SK-N-SH treated with all-trans-retinoic acid at 6 μM for 48 hours (cell line): ENCODE data around the gene VIM.

ENCODE experiments used
- ATAC-seq: fragments of 200-7000 bp; cut with Tn5 transposase; 3 replicates; pipeline ENCODE4 v1.9.1; 2020; ENCODE audit warnings: mild to moderate bottlenecking, moderate library complexity
- ARNTL ChIP-seq: fragments of 450-650 bp; formaldehyde crosslinking; IDR thresholded peaks from 2 replicates; pipeline ENCODE4 v1.5.0; 2020; ENCODE audit warnings: low read depth, mild to moderate bottlenecking, moderate library complexity, borderline replicate concordance
- CSDC2 ChIP-seq: fragments of 250-450 bp; sonication (Bioruptor Pico); IDR thresholded peaks from 2 replicates; pipeline ENCODE4 v1.5.0; 2020; ENCODE audit warnings: mild to moderate bottlenecking, moderate library complexity
- GLIS3 ChIP-seq: fragments of 250-450 bp; sonication (Bioruptor Pico); IDR thresholded peaks from 2 replicates; pipeline ENCODE4 v1.5.0; 2020; ENCODE audit warnings: mild to moderate bottlenecking, moderate library complexity
- ISL1 ChIP-seq: fragments of 250-450 bp; sonication (Bioruptor Pico); IDR thresholded peaks from 2 replicates; pipeline ENCODE4 v2.1.2; 2022; ENCODE audit warnings: mild to moderate bottlenecking, moderate library complexity
- OSR1 ChIP-seq: fragments of 250-450 bp; sonication (Bioruptor Pico); IDR thresholded peaks from 2 replicates; pipeline ENCODE4 v1.8.0; 2022; ENCODE audit warnings: moderate library complexity, mild to moderate bottlenecking, inconsistent platforms
- PPARA ChIP-seq: fragments of 250-450 bp; sonication (Bioruptor Pico); IDR thresholded peaks from 2 replicates; pipeline ENCODE4 v1.5.0; 2020; ENCODE audit warnings: mild to moderate bottlenecking, borderline replicate concordance
- RARB ChIP-seq: fragments of 250-450 bp; sonication (Bioruptor Pico); IDR thresholded peaks from 2 replicates; pipeline ENCODE4 v1.8.0; 2021; ENCODE audit warnings: mild to moderate bottlenecking, moderate library complexity
- SNAI2 ChIP-seq: fragments of 250-450 bp; sonication (Bioruptor Pico); IDR thresholded peaks from 2 replicates; pipeline ENCODE4 v1.5.0; 2020; ENCODE audit warnings: mild to moderate bottlenecking, moderate library complexity
- TCF4 ChIP-seq: fragments of 250-450 bp; sonication (Bioruptor Pico); IDR thresholded peaks from 2 replicates; pipeline ENCODE4 v1.8.0; 2021; ENCODE audit warnings: mild to moderate bottlenecking, moderate library complexity, borderline replicate concordance
- TOX ChIP-seq: fragments of 250-450 bp; sonication (Bioruptor Pico); IDR thresholded peaks from 2 replicates; pipeline ENCODE4 v1.8.0; 2021; ENCODE audit warnings: mild to moderate bottlenecking, moderate library complexity, borderline replicate concordance
- ZC3H10 ChIP-seq: fragments of 250-450 bp; sonication (Bioruptor Pico); IDR thresholded peaks from 2 replicates; pipeline ENCODE4 v1.5.1; 2021; ENCODE audit warnings: mild to moderate bottlenecking, moderate library complexity
- ZFP3 ChIP-seq: fragments of 250-450 bp; sonication (Bioruptor Pico); IDR thresholded peaks from 2 replicates; pipeline ENCODE4 v1.5.0; 2020; ENCODE audit warnings: mild to moderate bottlenecking, moderate library complexity
- ZFP30 ChIP-seq: fragments of 450-650 bp; formaldehyde crosslinking; IDR thresholded peaks from 2 replicates; pipeline ENCODE4 v1.5.0; 2022; ENCODE audit warnings: mild to moderate bottlenecking, moderate library complexity
- ZNF565 ChIP-seq: fragments of 450-650 bp; formaldehyde crosslinking; conservative IDR thresholded peaks from 2 replicates; pipeline ENCODE4 v1.5.0; 2020; ENCODE audit warnings: low read depth, mild to moderate bottlenecking, moderate library complexity
- ZNF70 ChIP-seq: fragments of 450-650 bp; formaldehyde crosslinking; IDR thresholded peaks from 2 replicates; pipeline ENCODE4 v1.5.0; 2020; ENCODE audit warnings: mild to moderate bottlenecking, moderate library complexity
- ZNF8 ChIP-seq: fragments of 450-650 bp; formaldehyde crosslinking; IDR thresholded peaks from 2 replicates; pipeline ENCODE4 v1.5.0; 2020; ENCODE audit warnings: mild to moderate bottlenecking, moderate library complexity
- TF ChIP-seq, protein P1 (sequence below): fragments of 250-450 bp; sonication (Bioruptor Pico); IDR thresholded peaks from 2 replicates; pipeline ENCODE4 v1.5.1; 2020; ENCODE audit warnings: low read depth, mild to moderate bottlenecking, moderate library complexity
- TF ChIP-seq, protein P2 (sequence below): fragments of 250-450 bp; sonication (Bioruptor Pico); IDR thresholded peaks from 2 replicates; pipeline ENCODE4 v1.8.0; 2020; ENCODE audit warnings: mild to moderate bottlenecking, moderate library complexity, borderline replicate concordance
- TF ChIP-seq, protein P3 (sequence below): fragments of 250-450 bp; sonication (Bioruptor Pico); IDR thresholded peaks from 2 replicates; pipeline ENCODE4 v1.5.1; 2021; ENCODE audit warnings: mild to moderate bottlenecking, moderate library complexity
- TF ChIP-seq, protein P4 (sequence below): fragments of 250-450 bp; sonication (Bioruptor Pico); IDR thresholded peaks from 2 replicates; pipeline ENCODE4 v1.5.0; 2020; ENCODE audit warnings: mild to moderate bottlenecking, moderate library complexity
- TF ChIP-seq, protein P5 (sequence below): fragments of 250-450 bp; sonication (Bioruptor Pico); IDR thresholded peaks from 2 replicates; pipeline ENCODE4 v1.8.0; 2021; ENCODE audit warnings: low read depth, mild to moderate bottlenecking, moderate library complexity, borderline replicate concordance

Gene VIM

DNA sequence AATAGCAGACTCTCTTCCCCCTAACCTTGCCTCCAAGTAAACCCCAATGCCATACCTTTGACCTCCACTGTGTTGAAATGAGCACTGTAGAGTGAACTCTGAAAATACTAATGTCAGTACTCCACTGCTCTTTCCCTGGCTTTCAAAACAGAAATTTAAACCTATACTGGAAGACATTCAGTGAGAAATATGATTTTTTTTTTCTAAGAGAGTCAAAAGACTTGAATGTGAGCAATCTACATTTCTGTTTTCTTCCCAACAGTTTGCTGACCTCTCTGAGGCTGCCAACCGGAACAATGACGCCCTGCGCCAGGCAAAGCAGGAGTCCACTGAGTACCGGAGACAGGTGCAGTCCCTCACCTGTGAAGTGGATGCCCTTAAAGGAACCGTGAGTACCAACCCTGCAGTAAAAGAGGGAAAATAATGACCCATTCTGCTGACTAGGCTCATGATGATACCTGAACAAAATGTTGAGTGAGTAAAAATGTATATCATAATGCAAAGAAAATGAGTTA lies 6.4 kb downstream of the VIM start (continued):
- TF ChIP-seq, protein P1, sequence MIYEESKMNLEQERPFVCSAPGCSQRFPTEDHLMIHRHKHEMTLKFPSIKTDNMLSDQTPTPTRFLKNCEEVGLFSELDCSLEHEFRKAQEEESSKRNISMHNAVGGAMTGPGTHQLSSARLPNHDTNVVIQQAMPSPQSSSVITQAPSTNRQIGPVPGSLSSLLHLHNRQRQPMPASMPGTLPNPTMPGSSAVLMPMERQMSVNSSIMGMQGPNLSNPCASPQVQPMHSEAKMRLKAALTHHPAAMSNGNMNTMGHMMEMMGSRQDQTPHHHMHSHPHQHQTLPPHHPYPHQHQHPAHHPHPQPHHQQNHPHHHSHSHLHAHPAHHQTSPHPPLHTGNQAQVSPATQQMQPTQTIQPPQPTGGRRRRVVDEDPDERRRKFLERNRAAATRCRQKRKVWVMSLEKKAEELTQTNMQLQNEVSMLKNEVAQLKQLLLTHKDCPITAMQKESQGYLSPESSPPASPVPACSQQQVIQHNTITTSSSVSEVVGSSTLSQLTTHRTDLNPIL (CRISPR knock-in tag) = no peak
- TF ChIP-seq ZNF8 (no peak), CSDC2 (no peak), ARNTL (CRISPR knock-in tag) (no peak), TCF4 (CRISPR knock-in tag) (no peak), OSR1 (no peak), PPARA (no peak), GLIS3 (CRISPR knock-in tag) (no peak), RARB (CRISPR knock-in tag) (no peak)
- TF ChIP-seq, protein P2, sequence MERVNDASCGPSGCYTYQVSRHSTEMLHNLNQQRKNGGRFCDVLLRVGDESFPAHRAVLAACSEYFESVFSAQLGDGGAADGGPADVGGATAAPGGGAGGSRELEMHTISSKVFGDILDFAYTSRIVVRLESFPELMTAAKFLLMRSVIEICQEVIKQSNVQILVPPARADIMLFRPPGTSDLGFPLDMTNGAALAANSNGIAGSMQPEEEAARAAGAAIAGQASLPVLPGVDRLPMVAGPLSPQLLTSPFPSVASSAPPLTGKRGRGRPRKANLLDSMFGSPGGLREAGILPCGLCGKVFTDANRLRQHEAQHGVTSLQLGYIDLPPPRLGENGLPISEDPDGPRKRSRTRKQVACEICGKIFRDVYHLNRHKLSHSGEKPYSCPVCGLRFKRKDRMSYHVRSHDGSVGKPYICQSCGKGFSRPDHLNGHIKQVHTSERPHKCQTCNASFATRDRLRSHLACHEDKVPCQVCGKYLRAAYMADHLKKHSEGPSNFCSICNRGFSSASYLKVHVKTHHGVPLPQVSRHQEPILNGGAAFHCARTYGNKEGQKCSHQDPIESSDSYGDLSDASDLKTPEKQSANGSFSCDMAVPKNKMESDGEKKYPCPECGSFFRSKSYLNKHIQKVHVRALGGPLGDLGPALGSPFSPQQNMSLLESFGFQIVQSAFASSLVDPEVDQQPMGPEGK (CRISPR knock-in tag) = no peak
- TF ChIP-seq, all 23 proteins: peak for 0

DNA sequence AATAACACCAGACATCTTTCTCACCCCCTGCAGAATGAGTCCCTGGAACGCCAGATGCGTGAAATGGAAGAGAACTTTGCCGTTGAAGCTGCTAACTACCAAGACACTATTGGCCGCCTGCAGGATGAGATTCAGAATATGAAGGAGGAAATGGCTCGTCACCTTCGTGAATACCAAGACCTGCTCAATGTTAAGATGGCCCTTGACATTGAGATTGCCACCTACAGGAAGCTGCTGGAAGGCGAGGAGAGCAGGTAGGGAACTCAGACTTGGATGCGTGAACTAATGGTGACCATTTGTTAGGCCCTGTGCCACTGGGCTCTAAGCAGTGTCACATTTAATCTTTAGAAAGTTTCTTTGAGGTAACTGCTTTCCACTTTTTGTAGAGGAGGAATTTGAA lies 7.1 kb downstream of the VIM start:
- no peak for TF ChIP-seq ZNF565 (CRISPR knock-in tag)
- TF ChIP-seq ZFP30 (CRISPR knock-in tag) = no peak
- no peak for TF ChIP-seq TCF4 (CRISPR knock-in tag)
- TF ChIP-seq, protein P3, sequence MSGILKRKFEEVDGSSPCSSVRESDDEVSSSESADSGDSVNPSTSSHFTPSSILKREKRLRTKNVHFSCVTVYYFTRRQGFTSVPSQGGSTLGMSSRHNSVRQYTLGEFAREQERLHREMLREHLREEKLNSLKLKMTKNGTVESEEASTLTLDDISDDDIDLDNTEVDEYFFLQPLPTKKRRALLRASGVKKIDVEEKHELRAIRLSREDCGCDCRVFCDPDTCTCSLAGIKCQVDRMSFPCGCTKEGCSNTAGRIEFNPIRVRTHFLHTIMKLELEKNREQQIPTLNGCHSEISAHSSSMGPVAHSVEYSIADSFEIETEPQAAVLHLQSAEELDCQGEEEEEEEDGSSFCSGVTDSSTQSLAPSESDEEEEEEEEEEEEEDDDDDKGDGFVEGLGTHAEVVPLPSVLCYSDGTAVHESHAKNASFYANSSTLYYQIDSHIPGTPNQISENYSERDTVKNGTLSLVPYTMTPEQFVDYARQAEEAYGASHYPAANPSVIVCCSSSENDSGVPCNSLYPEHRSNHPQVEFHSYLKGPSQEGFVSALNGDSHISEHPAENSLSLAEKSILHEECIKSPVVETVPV = 0 out of 2 replicates have a peak, but pooled peaks have one; percentile 14
- TF ChIP-seq ZC3H10 = no peak
- ATAC-seq = no peak

DNA sequence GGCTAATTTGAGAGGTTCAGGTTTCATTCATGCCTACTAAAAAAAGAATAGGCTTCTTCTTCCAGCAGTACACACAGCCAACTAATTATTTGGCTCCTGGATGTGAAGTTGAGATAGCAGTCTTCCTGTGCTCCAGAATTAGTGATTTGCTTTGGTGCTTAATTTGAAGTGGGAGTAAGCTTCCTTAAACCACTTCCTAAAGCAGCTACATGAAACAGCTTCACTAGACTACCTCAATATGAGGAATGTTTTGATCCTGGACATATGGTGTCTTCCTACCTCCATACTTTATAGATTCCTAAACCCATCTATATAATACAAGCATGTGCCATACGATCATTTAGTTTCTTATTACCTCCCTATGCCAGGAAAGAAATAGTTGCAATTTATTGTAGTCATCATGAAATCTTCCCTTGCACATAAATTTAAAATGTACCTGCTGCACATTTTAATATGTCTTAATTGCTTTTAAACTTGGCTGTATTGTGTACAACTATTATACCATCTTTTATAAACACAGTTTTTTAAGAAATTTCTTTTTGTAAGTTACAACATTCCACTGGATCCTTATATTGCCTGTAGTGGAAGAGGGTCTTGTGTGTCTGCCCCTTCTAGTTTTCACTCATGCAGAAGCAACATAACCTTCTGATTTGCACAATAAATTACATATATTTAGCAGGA lies 8.6 kb downstream of the VIM start:
- no peak for ATAC-seq
- 0 out of 2 replicates have a peak, but pooled peaks have one; percentile 3 for TF ChIP-seq TOX (CRISPR knock-in tag)
- TF ChIP-seq TCF4 (CRISPR knock-in tag) = no peak

DNA sequence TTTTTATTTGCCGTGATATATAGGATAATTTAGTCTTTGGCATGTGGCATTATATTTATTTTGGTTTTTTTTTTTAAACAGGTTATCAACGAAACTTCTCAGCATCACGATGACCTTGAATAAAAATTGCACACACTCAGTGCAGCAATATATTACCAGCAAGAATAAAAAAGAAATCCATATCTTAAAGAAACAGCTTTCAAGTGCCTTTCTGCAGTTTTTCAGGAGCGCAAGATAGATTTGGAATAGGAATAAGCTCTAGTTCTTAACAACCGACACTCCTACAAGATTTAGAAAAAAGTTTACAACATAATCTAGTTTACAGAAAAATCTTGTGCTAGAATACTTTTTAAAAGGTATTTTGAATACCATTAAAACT lies 9.1 kb downstream of the VIM start:
- TF ChIP-seq, protein P3 = no peak
- TF ChIP-seq ZFP3 (CRISPR knock-in tag) (no peak), CSDC2 (no peak), ZNF70 (CRISPR knock-in tag) (no peak), RARB (CRISPR knock-in tag) (no peak), ZNF565 (CRISPR knock-in tag) (no peak), ZC3H10 (no peak)
- no peak for ATAC-seq

DNA sequence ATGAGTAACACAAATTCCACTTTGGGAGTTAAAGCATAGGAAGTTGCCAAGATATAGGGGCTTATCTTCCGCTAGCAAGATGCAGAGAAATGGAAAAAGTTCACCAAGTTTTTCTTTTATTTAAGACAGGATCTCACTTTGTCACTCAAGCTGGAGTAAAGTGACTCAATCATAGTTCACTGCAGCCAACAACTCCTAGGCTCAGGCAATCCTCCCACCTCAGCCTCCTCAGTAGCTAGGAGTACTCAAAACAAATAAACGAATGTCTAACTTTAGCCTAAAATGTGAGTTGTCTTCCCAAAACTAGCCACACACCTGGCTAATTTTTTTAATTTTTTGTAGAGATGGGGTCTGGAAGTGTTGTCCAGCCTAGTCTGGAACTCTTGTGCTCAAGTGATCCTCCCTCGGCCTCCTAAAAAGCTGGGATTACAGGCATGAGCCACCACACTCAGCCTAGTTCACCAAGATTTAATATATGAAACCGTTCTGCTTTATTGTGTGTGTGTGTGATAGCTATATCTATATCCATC lies 9.9 kb downstream of the VIM start:
- peak; percentile 4 for ATAC-seq
- TF ChIP-seq SNAI2 (CRISPR knock-in tag) = no peak
- TF ChIP-seq TOX (CRISPR knock-in tag) = no peak
- no peak for TF ChIP-seq TCF4 (CRISPR knock-in tag)
- no peak for TF ChIP-seq ZNF70 (CRISPR knock-in tag)
- TF ChIP-seq GLIS3 (CRISPR knock-in tag) = peak; percentile 91
- TF ChIP-seq, protein P4, sequence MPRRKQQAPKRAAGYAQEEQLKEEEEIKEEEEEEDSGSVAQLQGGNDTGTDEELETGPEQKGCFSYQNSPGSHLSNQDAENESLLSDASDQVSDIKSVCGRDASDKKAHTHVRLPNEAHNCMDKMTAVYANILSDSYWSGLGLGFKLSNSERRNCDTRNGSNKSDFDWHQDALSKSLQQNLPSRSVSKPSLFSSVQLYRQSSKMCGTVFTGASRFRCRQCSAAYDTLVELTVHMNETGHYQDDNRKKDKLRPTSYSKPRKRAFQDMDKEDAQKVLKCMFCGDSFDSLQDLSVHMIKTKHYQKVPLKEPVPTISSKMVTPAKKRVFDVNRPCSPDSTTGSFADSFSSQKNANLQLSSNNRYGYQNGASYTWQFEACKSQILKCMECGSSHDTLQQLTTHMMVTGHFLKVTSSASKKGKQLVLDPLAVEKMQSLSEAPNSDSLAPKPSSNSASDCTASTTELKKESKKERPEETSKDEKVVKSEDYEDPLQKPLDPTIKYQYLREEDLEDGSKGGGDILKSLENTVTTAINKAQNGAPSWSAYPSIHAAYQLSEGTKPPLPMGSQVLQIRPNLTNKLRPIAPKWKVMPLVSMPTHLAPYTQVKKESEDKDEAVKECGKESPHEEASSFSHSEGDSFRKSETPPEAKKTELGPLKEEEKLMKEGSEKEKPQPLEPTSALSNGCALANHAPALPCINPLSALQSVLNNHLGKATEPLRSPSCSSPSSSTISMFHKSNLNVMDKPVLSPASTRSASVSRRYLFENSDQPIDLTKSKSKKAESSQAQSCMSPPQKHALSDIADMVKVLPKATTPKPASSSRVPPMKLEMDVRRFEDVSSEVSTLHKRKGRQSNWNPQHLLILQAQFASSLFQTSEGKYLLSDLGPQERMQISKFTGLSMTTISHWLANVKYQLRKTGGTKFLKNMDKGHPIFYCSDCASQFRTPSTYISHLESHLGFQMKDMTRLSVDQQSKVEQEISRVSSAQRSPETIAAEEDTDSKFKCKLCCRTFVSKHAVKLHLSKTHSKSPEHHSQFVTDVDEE = no peak
- TF ChIP-seq ISL1 (CRISPR knock-in tag) = no peak
- TF ChIP-seq ZFP30 (CRISPR knock-in tag) = 0 out of 2 replicates have a peak, but pooled peaks have one; percentile 1
- TF ChIP-seq, protein P5, sequence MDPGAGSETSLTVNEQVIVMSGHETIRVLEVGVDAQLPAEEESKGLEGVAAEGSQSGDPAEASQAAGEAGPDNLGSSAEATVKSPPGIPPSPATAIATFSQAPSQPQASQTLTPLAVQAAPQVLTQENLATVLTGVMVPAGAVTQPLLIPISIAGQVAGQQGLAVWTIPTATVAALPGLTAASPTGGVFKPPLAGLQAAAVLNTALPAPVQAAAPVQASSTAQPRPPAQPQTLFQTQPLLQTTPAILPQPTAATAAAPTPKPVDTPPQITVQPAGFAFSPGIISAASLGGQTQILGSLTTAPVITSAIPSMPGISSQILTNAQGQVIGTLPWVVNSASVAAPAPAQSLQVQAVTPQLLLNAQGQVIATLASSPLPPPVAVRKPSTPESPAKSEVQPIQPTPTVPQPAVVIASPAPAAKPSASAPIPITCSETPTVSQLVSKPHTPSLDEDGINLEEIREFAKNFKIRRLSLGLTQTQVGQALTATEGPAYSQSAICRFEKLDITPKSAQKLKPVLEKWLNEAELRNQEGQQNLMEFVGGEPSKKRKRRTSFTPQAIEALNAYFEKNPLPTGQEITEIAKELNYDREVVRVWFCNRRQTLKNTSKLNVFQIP (CRISPR knock-in tag) = peak; percentile 80; the same call in 1 of the 2 replicates
- TF ChIP-seq ZC3H10 = no peak; the same call in 1 of the 2 replicates
- TF ChIP-seq ARNTL (CRISPR knock-in tag) = no peak
- no peak for TF ChIP-seq ZFP3 (CRISPR knock-in tag)
